HG03460 (cell line): Measurements from ENCODE around the gene TTYH3.

Experiments
- ATAC-seq: cut with Tn5 transposase; IDR thresholded peaks from one replicate; pipeline ENCODE4 v1.9.1; 2021; ENCODE audit not compliant: unreplicated experiment

TTYH3 gene

DNA sequence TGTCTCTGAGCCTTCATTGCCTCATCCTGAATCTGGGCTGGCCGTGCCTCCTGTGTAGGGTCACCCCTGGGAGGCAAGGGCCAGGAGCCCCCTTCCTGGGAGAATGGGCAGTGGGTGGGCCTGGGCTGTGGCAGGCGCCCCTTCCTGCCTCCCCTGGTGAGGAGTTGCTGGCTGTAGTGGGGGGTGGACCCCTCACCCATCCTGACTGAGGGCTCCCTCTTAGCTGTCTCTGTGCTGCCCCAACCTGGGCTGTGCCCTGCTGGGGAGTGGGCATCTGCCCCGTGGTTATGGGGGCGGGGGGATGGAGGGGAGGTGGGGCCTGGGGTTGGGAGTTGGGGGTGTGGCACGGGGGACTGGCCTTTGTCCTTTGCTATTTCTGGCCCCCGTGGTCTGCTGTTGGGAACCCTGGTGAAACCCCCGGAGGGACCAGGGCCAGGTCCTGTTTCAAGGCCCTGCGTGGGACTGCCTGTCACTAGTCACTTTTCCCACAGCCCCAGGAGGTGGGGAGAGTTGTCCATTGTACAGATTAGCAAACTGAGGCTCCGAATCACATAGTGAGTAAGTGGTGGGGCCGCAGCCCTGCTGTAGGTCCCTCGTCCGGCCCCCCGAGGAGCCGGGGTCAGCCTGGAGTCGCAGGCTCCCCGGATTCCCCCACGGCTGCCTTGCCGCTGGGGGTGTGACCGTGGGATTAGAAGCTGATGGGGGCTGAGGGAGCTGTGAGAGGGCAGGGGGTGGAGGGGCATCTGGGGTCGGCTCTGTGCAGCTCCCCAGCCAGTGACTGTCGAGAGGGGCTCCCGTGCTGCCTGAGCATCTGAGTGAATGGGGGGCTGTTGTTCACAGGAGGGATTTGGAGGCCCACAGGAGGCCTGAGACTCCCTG, 2.7 kb downstream of the TTYH3 start:
- no peak for ATAC-seq

DNA sequence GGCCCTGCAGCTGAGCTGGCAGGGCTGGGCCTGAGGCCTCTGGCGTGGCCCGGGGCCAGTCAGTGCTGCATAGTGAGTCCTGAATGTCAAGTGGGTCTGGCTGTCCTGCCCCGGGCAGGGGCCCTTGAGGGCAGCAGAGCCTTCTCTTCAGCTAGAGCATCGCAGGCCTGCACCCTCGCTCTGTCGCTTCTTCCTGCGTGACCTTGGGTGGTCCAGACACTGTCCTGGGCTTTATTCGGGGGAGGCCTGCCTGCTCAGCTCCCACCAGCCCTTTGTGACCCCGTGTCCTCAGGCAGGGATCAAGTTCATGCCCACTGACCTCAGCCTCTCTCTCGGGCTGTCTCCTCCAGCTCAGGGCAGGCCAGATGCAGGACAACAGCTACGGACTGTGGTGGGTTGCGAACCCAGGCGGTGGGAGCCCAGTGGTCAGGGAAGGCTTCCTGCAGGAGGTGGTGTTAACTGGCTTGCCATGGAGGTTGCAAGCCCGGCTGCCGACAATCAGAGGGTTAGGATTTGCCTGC, 3.4 kb downstream of the TTYH3 start:
- no peak for ATAC-seq

DNA sequence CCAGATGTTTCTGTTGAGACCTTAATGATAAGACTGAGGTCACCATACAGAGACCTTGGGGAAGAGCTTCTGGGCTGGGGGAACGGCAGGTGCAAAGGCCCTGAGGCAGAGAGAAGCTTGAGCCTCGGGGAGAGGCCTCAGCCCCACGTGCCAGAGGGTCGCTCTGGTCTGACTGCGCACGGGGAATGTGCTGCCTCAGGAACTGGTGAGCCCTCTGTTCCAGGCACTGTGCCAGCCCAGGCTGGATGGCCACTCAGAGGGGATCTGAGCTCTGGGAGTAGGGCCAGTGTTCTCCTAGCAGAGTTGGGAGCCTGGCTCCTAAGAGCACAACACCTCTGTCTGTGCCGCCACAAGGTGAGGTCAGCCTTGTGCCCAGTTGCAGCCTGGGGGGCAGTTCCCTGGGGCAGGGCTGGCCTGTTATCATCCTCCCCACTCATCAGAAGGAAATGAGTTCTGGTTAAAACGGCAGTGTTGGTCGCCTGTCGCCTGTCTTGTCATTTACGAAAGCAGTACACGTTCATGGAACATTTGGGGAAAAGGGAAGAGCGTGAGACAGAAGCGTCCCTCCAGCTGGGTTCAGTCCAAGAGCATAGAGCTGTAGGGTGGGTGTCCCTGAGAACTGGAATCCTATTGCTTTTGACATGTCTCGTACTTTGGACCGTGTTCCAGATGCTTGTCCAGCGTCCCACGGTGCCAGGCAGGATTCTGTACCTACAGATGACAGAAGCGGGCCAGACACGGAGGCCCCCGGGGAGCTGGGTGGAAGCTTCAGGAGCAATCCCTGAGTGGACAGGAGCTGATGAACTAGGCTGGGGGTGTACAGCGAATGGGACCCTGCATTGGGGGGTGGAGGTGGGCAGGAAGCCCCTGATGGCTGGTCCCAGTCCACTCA, 4.3 kb downstream of the TTYH3 start:
- ATAC-seq, result no peak

GRCh38 chr7:2637066-2637471, 5.3 kb downstream of the TTYH3 start:
- ATAC-seq, result no peak

DNA sequence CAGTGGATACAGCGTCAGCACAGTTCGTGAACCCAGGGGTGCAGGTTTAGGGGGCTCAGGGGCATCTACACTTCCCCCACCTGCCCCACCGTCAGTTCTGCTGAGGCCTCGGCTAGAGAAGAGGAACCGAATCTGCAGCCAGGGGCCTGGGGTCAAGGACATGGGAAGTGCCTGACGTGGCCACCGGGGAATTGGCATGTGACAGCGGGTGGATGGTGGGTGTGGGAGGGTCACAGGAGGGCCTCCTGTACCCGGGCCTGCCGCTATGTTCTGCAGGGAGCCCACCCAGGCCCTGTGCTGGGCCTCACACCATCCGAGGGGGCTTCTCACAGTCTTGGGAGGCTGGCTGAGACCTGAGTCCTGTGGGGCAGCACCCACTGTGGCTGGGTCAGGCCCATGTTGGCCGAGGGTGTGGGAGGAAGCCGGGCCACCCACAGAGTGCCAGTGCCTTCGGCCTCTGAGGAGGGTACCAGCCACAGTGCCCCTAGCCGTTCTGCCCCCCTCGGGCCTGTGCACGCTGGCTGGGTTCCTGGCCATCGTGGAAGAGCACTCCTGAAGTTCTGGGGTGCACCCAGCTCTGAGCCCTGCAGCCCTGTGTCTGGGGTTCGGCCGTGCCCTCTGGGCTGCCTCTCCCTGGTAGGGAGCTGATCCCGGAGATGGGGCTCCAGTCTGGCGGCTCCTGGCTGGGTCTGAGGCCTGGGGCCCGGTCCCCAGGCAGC, 5.9 kb downstream of the TTYH3 start:
- ATAC-seq, result no peak

DNA sequence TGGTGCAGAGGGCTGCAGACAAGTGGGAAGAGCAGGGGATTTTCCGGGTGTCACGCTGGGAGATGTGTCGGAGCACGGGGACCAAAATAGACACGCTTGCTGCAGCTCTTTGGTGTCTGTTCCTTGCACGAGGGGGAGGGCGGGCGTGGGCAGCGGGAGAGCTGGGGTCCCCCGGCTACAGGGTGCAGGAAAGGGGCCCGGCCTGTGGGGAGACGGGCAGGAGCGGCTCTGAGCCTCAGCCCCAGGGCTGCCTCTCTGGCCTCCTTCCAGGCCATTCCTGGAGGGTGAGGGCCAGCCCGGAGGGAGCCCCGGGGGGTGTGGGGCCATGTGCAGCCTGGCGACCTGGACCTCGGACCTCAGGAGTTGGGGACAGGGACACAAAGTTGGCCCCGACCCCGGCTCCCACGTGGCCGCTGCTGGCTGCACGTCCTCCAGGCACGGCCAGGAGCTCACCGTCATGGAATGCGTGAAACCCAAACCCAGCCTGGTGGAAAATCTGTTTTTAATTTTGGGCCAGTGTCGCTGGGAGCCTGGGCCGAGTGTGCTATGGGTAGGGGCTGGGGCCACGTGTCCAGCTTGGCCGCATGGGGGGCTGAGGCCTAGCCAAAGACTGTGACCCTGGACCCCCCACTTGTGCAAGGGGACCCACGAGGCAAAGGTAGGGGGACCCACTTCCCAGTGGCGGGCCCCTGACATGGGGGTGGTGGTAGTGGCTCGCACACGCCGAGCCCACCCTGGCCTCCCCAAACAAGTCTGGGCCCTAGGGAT, 6.6 kb downstream of the TTYH3 start:
- ATAC-seq, result no peak

- no peak for ATAC-seq
Measured at GRCh38 chr7:2639181-2639681, 7.4 kb downstream of the TTYH3 start.

GRCh38 chr7:2639695-2640481, 8.1 kb downstream of the TTYH3 start:
- ATAC-seq, result no peak

DNA sequence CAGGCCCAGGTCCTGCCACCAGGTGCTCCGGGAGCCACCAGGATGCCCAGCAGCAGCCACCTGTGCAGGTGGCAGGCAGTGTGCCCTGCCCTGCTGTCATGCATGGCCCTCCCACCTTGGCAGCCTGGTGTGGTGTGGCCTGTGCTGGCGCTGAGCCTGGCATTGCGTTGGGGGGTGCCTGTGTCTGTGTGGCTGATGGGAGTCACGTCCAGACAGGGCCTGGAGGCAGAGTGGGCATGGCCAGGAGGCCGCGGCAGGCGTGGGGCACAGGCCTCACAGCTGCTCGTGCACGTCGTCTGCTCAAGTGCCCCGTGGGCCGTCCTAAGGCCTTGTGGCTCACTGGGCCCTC, 8.7 kb downstream of the TTYH3 start:
- ATAC-seq, result no peak

GRCh38 chr7:2640846-2641316, 9.1 kb downstream of the TTYH3 start:
- no peak for ATAC-seq

GRCh38 chr7:2641406-2642393, 9.9 kb downstream of the TTYH3 start:
- ATAC-seq, result peak; percentile 38

GRCh38 chr7:2643386-2644219, 11.8 kb downstream of the TTYH3 start:
- no peak for ATAC-seq

DNA sequence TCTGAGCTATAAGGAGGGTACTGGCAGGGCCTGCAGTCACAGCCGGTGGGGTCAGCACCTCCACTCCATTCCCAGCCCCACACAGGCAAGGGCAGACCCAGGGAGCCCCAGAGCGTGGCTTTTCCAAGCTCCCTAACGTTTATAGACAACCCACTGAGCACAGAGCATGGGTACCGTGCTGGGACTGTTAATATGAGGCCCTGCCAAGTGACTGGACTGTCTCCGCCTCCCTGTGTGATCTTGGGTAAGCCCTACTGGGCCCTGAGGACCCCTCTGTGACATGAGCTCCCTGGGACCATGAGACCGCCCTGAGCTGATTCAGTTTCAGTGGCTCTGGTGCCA, 12.4 kb downstream of the TTYH3 start:
- no peak for ATAC-seq

GRCh38 chr7:2644562-2645273, 12.9 kb downstream of the TTYH3 start:
- ATAC-seq, result peak; percentile 32

GRCh38 chr7:2645274-2645868, 13.6 kb downstream of the TTYH3 start:
- ATAC-seq, result peak; percentile 62

DNA sequence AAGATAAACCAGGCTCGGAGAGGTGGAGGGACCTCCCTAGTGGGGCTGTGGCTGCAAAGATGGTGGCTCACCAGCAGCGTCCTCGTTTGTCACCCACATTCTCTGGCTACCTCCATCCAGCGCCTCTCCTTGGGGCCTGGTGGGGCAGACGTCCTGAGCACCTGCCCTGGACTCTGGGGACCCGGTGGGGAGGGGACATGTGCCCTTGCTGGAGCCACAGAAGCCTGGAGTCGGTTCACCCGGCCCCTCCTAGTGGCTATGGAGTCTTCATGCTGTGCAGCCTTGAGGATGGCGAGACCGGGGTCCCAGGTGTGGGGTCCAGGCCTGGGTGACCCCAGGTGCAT, 14.5 kb downstream of the TTYH3 start:
- no peak for ATAC-seq
